AG10803 (cell line): Measurements from ENCODE around the gene PROS1.
A peak's percentile ranks its signal among the peaks of the same experiment; 100 is the strongest.

Experiments used
- DNase-seq: peaks from one replicate; pipeline ENCODE4 v3.0.0; 2010; ENCODE audit warnings: low read depth
- H3K4me3 ChIP-seq: 2 replicates; pipeline ENCODE4 v1.5.1; 2011; ENCODE audit warnings: mild to moderate bottlenecking, low read length, control low read depth
- TF ChIP-seq, protein P1 (sequence below): conservative IDR thresholded peaks from 2 replicates; pipeline ENCODE4 v1.5.1; 2011; ENCODE audit warnings: mild to moderate bottlenecking, low read length, control low read depth, inconsistent platforms

The PROS1 gene

GRCh38 chr3:94008253-94008652, 34.6 kb upstream of the PROS1 start:
- DNase-seq, result no peak
- TF ChIP-seq, protein P1, sequence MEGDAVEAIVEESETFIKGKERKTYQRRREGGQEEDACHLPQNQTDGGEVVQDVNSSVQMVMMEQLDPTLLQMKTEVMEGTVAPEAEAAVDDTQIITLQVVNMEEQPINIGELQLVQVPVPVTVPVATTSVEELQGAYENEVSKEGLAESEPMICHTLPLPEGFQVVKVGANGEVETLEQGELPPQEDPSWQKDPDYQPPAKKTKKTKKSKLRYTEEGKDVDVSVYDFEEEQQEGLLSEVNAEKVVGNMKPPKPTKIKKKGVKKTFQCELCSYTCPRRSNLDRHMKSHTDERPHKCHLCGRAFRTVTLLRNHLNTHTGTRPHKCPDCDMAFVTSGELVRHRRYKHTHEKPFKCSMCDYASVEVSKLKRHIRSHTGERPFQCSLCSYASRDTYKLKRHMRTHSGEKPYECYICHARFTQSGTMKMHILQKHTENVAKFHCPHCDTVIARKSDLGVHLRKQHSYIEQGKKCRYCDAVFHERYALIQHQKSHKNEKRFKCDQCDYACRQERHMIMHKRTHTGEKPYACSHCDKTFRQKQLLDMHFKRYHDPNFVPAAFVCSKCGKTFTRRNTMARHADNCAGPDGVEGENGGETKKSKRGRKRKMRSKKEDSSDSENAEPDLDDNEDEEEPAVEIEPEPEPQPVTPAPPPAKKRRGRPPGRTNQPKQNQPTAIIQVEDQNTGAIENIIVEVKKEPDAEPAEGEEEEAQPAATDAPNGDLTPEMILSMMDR, result no peak
- no peak overlapping the region for H3K4me3 ChIP-seq

DNA sequence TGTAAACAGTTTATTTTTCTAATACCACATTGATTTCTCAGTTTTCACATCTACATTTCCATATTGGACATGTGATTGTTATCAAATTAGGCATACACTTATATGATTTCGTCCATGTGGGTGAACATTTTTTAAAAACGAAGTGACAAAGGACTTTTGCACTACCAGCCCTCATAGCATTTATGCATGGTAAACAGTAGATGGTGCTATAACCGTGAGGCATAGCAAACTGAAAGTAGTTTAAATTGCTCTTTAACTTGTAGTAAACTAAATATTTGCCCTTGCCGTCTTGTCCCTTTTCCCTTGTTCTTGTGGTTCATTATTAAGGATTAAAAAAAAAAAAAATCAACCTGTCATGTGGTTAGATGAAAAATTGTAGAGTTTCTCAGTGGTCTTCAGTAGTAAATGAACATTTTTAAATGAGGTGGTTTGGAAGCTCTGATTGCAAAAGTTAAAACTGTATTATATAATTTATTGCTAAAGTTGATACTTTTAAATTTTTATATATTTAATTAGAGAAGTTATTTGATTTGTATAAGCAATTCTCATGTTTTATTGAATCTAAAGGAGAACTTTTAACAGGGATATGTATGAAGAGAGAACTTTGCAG, 30.7 kb upstream of the PROS1 start:
- H3K4me3 ChIP-seq, result peak overlapping the region; percentile 42

DNA sequence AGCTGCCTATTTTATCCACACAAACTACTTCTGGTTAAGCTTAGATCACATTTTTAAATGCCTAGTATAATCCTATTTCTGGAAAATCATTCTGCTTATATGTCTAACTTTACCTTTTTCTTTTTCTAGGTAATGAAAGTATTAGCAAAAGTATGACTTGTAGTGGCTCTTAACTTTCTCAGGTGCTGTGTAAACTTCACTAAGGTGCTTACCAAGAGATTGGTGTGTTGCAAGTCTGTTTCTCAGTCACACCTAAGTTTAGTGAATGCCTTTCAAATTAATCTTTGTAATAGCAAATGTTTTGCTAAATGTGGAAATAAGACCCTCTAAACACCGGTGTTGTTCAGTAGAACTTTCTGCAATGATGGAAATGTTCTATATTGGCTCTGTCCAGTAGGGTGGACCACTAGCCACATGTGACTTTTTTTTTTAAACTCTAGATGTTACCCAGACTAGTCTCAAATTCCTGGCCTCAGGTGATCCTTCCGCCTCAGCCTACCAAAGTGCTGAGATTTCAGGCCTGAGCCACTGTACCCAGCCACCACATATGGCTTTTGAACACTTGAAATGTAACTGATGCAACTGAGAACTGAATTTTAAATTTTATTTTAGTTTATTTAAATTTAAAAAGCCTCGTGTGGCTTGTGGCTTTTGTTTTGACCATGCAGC, 28.3 kb upstream of the PROS1 start:
- TF ChIP-seq, protein P1, result no peak
- no peak for DNase-seq
- no peak overlapping the region for H3K4me3 ChIP-seq

More for the DNA sequence above, 30.7 kb upstream of the PROS1 start:
- TF ChIP-seq, protein P1, result peak; percentile 92
- peak; percentile 78 for DNase-seq

GRCh38 chr3:94001191-94001590, 27.5 kb upstream of the PROS1 start:
- H3K4me3 ChIP-seq, result no peak overlapping the region
- TF ChIP-seq, protein P1, result no peak
- no peak for DNase-seq

- no peak for DNase-seq
- TF ChIP-seq, protein P1, result no peak
Observed at GRCh38 chr3:93994056-93994455, 20.4 kb upstream of the PROS1 start.

DNA sequence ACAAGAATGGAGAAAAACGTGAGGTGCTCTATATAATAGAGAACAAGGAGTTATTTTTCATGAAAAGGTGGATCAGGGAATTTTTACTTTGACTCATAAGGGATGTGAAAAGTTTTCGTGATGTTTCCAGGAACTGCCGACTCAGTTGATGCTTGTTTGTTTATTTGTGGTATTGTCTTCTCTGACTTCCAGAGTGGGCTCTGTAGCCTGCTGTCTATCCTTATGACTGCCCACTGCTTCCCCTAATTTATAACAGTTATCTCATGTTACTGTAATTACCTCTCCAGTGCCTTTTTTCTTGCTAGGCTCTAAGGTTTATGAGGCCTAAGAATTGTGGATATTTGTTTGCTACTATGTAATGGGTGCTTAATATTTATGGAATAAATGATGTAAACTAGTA, 18.5 kb upstream of the PROS1 start:
- TF ChIP-seq, protein P1, result no peak
- H3K4me3 ChIP-seq, result no peak overlapping the region
- no peak for DNase-seq

More at GRCh38 chr3:93994056-93994455, 20.4 kb upstream of the PROS1 start:
- H3K4me3 ChIP-seq, result no peak overlapping the region

DNA sequence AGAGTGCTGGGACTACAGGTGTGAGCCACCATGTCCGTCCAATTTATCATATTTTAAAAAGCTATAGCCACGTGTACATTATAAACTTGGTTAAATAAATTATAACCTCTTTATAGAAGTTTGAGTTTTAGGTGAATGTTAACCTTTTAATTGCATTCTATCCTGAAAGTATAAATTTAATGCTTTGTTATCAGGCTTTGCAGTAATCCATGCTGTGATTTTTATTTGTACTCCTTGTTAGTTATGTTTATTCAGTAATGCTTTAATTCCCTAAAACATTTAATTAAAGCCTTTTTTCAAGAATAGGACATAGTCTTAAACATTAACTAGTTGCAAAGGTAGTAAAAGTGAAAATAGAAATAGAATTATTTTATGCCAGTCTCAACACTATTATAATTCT, 17.9 kb upstream of the PROS1 start:
- no peak for DNase-seq
- TF ChIP-seq, protein P1, result no peak
- no peak overlapping the region for H3K4me3 ChIP-seq
